Kidney tubule cell (primary cell): ENCODE measurements around the gene STK36.

Experiments
- DNase-seq: peaks from one replicate; pipeline ENCODE4 v3.0.0-alpha.2; 2018; ENCODE audit warnings: low spot score

Gene STK36

GRCh38 chr2:218748741-218749441, 77.0 kb downstream of the STK36 start:
- DNase-seq = no peak
